IPS-NIHi7 (cell line): ENCODE measurements around the gene EEF1AKMT4.

Source experiments
- DNase-seq: peaks from one replicate; pipeline ENCODE4 v3.0.0; 2012; ENCODE audit warnings: mixed read lengths; ENCODE audit errors: extremely low spot score

The EEF1AKMT4 gene

GRCh38 chr3:184298759-184299487, 49.5 kb downstream of the EEF1AKMT4 start, which contains the start of gene PSMD2:
PSMD2 (plus strand) TSS chr3:184299241; CDS start chr3:184299267, 26 bp downstream.
- DNase-seq: peak; percentile 99

GRCh38 chr3:184299488-184300377, 50.3 kb downstream of the EEF1AKMT4 start:
- DNase-seq: no peak

- DNase-seq: no peak
These were observed 50.9 kb downstream of the EEF1AKMT4 start for GRCh38 chr3:184300378-184300720.

GRCh38 chr3:184305577-184305976, 56.1 kb downstream of the EEF1AKMT4 start:
- no peak for DNase-seq

- no peak for DNase-seq
These were observed 57.0 kb downstream of the EEF1AKMT4 start for GRCh38 chr3:184306341-184306972.

GRCh38 chr3:184307915-184308314, 58.4 kb downstream of the EEF1AKMT4 start:
- no peak for DNase-seq
